HG03066 (cell line): ENCODE data around the gene TMEM132D.
"Not testable (repeated sequence)": the region's sequence is repeated elsewhere in the genome, so short reads cannot be mapped to it uniquely, and the experiment has no call there.

Experiments
- ATAC-seq: cut with Tn5 transposase; IDR thresholded peaks from one replicate; pipeline ENCODE4 v1.9.1; 2021; ENCODE audit warnings: low read depth; ENCODE audit not compliant: unreplicated experiment

The TMEM132D gene

GRCh38 chr12:129207084-129207483 lies 696.7 kb downstream of the TMEM132D start:
- no peak for ATAC-seq

- ATAC-seq: no peak
Observed at GRCh38 chr12:129203456-129203855, 700.4 kb downstream of the TMEM132D start.

- no peak for ATAC-seq
Observed at GRCh38 chr12:129202109-129202814, 701.6 kb downstream of the TMEM132D start.

- no peak for ATAC-seq
Observed at GRCh38 chr12:129201029-129201428, 702.8 kb downstream of the TMEM132D start.

GRCh38 chr12:129200576-129200975 lies 703.2 kb downstream of the TMEM132D start:
- no peak for ATAC-seq

GRCh38 chr12:129196927-129197326 lies 706.9 kb downstream of the TMEM132D start:
- ATAC-seq: no peak

- ATAC-seq: no peak
Observed at GRCh38 chr12:129195081-129195480, 708.7 kb downstream of the TMEM132D start.

GRCh38 chr12:129193263-129193871 lies 710.5 kb downstream of the TMEM132D start:
- ATAC-seq: no peak

- ATAC-seq: no peak
Observed at GRCh38 chr12:129190827-129191226, 713.0 kb downstream of the TMEM132D start.

GRCh38 chr12:129189879-129190278 lies 713.9 kb downstream of the TMEM132D start:
- ATAC-seq: not testable (repeated sequence)

GRCh38 chr12:129186952-129187351 lies 716.9 kb downstream of the TMEM132D start:
- no peak for ATAC-seq

GRCh38 chr12:129185855-129186254 lies 718.0 kb downstream of the TMEM132D start:
- ATAC-seq: no peak

- no peak for ATAC-seq
Observed at GRCh38 chr12:129184127-129184928, 719.5 kb downstream of the TMEM132D start.

GRCh38 chr12:129179941-129180553 lies 723.8 kb downstream of the TMEM132D start:
- ATAC-seq: no peak

- no peak for ATAC-seq
Observed at GRCh38 chr12:129169928-129170327, 733.9 kb downstream of the TMEM132D start.

GRCh38 chr12:129163861-129164260 lies 740.0 kb downstream of the TMEM132D start:
- no peak for ATAC-seq

GRCh38 chr12:129163461-129163860 lies 740.4 kb downstream of the TMEM132D start:
- ATAC-seq: no peak

- no peak for ATAC-seq
Observed at GRCh38 chr12:129162805-129163204, 741.0 kb downstream of the TMEM132D start.

- ATAC-seq: no peak
Observed at GRCh38 chr12:129161511-129161910, 742.3 kb downstream of the TMEM132D start.

- ATAC-seq: no peak
Observed at GRCh38 chr12:129160282-129160681, 743.5 kb downstream of the TMEM132D start.
